ENCODE results near the gene VPS13D.

VPS13D gene

DNA sequence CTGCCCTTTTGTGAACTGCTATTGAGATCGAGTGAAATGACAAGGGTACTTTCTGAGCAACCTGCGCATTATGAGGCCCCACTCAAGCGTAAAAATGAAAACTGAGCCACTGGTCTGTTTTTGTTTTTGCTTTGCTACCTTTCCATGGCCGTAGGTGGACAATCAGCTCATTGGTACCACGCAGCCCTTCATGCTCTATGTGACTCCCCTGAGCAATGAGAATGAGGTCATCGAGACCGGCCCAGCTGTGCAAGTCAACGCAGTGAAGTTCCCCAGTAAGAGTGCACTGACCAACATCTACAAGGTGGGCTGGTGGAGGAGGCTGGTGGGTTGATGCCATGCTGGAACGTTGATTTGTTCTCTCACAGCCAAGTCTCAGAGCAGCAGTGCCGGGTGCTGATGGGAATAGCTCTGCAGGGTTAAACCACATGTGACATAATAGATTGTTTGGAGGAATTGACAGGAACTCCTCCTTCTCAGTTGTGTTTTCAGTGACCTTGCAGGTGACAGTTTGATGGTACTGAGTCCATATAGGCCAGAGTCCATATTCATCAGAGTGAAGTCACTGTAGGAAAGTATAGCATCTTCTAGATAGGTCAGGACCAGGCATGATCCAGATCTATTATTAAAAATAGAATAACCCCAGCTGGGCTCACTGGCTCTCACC lies 170.3 kb downstream of the VPS13D start:
- Histone ChIP-seq H3K27me3 (ENCODE audit: control insufficient read depth, low read length) (no peaks in the 10 kb centered on the region), H3K4me3 (ENCODE audit: low read length) (no peak overlapping the region), H3K36me3 (ENCODE audit: control insufficient read depth, low read length) (peaks cover 17% of the 10 kb centered on the region; the same call in 1 of the 2 replicates), H4K20me1 (ENCODE audit: control insufficient read depth, insufficient read depth, low read depth, low read length) (no peaks in the 10 kb centered on the region), H3K79me2 (ENCODE audit: control insufficient read depth, low read length) (no peaks in the 10 kb centered on the region), H3K9me2 (replicated peaks; ENCODE audit: control insufficient read depth, low read length) (no peaks in the 10 kb centered on the region), H3K27ac (ENCODE audit: low read depth, low read length) (no peak overlapping the region), H3K4me1 (ENCODE audit: control insufficient read depth, low read length) (no peaks in the 10 kb centered on the region), H3F3A (ENCODE audit: control insufficient read depth, insufficient read depth) (no peaks in the 10 kb centered on the region), H3K4me2 (ENCODE audit: low read length) (no peak overlapping the region), H3K9me3 (ENCODE audit: control insufficient read depth, insufficient read depth, low read length) (no peaks in the 10 kb centered on the region)
- TF ChIP-seq CTCF (IDR thresholded peaks at IDR 0.05; ENCODE audit: low read depth, low read length, poor library complexity, severe bottlenecking) (no peak), EZH2phosphoT487 (IDR thresholded peaks at IDR 0.05; ENCODE audit: borderline replicate concordance, low read length) (no peak)

GRCh38 chr1:12402159-12402673 lies 172.4 kb downstream of the VPS13D start:
- H3K4me3 ChIP-seq (ENCODE audit: low read length) = no peak overlapping the region
- TF ChIP-seq EZH2phosphoT487 (IDR thresholded peaks at IDR 0.05; ENCODE audit: borderline replicate concordance, low read length) (no peak), CTCF (IDR thresholded peaks at IDR 0.05; ENCODE audit: low read depth, low read length, poor library complexity, severe bottlenecking) (no peak)
- H3K27ac ChIP-seq (ENCODE audit: low read depth, low read length) = no peak overlapping the region
- H4K20me1 ChIP-seq (ENCODE audit: control insufficient read depth, insufficient read depth, low read depth, low read length) = no peaks in the 10 kb centered on the region
- peaks cover 19% of the 10 kb centered on the region; the same call in 1 of the 2 replicates for H3K36me3 ChIP-seq (ENCODE audit: control insufficient read depth, low read length)
- no peaks in the 10 kb centered on the region for H3F3A ChIP-seq (ENCODE audit: control insufficient read depth, insufficient read depth)
- H3K4me1 ChIP-seq (ENCODE audit: control insufficient read depth, low read length) = no peaks in the 10 kb centered on the region
- no peaks in the 10 kb centered on the region for H3K9me2 ChIP-seq (replicated peaks; ENCODE audit: control insufficient read depth, low read length)
- H3K27me3 ChIP-seq (ENCODE audit: control insufficient read depth, low read length) = no peaks in the 10 kb centered on the region
- no peak overlapping the region for H3K4me2 ChIP-seq (ENCODE audit: low read length)
- no peaks in the 10 kb centered on the region for H3K9me3 ChIP-seq (ENCODE audit: control insufficient read depth, insufficient read depth, low read length)
- H3K79me2 ChIP-seq (ENCODE audit: control insufficient read depth, low read length) = no peaks in the 10 kb centered on the region

DNA sequence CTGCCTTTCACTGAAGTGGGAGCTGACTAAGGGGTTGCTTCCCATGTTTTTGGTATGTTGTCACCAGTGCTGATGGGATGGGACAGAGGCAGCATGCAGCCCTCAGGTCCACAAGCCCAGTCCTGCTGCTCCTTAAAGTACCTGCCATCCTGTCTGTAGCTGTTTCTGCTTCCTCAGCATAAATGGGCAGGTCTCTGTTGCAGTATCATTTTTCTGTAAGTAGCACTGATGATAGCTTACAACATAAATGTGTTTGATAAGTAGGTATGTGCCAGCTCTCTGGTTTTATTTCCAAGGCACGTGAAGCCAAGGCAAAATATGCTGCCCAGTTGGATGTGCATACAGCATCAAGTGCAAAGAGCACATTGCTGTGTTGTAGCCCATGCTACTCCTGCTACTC lies 173.0 kb downstream of the VPS13D start:
- H3K4me1 ChIP-seq (ENCODE audit: control insufficient read depth, low read length) = no peaks in the 10 kb centered on the region
- H3F3A ChIP-seq (ENCODE audit: control insufficient read depth, insufficient read depth) = no peaks in the 10 kb centered on the region
- TF ChIP-seq EZH2phosphoT487 (IDR thresholded peaks at IDR 0.05; ENCODE audit: borderline replicate concordance, low read length) = no peak
- TF ChIP-seq CTCF (IDR thresholded peaks at IDR 0.05; ENCODE audit: low read depth, low read length, poor library complexity, severe bottlenecking) = no peak
- H3K36me3 ChIP-seq (ENCODE audit: control insufficient read depth, low read length) = peaks cover 19% of the 10 kb centered on the region; the same call in 1 of the 2 replicates
- no peaks in the 10 kb centered on the region for H3K27me3 ChIP-seq (ENCODE audit: control insufficient read depth, low read length)
- H3K9me2 ChIP-seq (replicated peaks; ENCODE audit: control insufficient read depth, low read length) = no peaks in the 10 kb centered on the region
- no peaks in the 10 kb centered on the region for H3K79me2 ChIP-seq (ENCODE audit: control insufficient read depth, low read length)
- H3K4me2 ChIP-seq (ENCODE audit: low read length) = no peak overlapping the region
- H4K20me1 ChIP-seq (ENCODE audit: control insufficient read depth, insufficient read depth, low read depth, low read length) = no peaks in the 10 kb centered on the region
- H3K27ac ChIP-seq (ENCODE audit: low read depth, low read length) = no peak overlapping the region
- no peaks in the 10 kb centered on the region for H3K9me3 ChIP-seq (ENCODE audit: control insufficient read depth, insufficient read depth, low read length)
- H3K4me3 ChIP-seq (ENCODE audit: low read length) = no peak overlapping the region

All from DOHH2 (cell line).